ENCODE measurements around the gene TRAPPC2L. TPM values are rescaled to one million over a fixed set of nuclear protein-coding genes. Genes with fewer than 3 reads are reported as not detected.
A peak's percentile ranks its signal among the peaks of the same experiment; 100 is the strongest.

TRAPPC2L gene
- total RNA-seq, 1 experiment from 2014 or later = 82.0 TPM

- H3K27ac Mint-ChIP-seq = no peak overlapping the region
- no peaks in the 10 kb centered on the region for H3K36me3 Mint-ChIP-seq
- H3K9me3 Mint-ChIP-seq = no peaks in the 10 kb centered on the region
- ATAC-seq (no peak), DNase-seq (ENCODE audit: low spot score) (no peak)
- POLR2A ChIA-PET = no interaction called here
- H3K4me3 Mint-ChIP-seq = no peak overlapping the region
- no peaks in the 10 kb centered on the region for H3K27me3 Mint-ChIP-seq (ENCODE audit: low read depth)
- CTCF ChIA-PET = interaction anchor here (0.7 to 2.4 kb wide), 9 partner anchors 20 to 266 kb away, joined by 3 to 11 read pairs (median 4); no protein-coding TSS in a partner anchor
- no peaks in the 10 kb centered on the region for H3K4me1 Mint-ChIP-seq
- TF ChIP-seq ZNF263 (CRISPR knock-in tag; IDR thresholded peaks at IDR 0.05; ENCODE audit: low read depth) (no peak), STAT6 (CRISPR knock-in tag; conservative IDR thresholded peaks at IDR 0.05; ENCODE audit: low read depth) (no peak)
Measured at GRCh38 chr16:88900662-88901052, 43.7 kb downstream of the TRAPPC2L start.

- peak; percentile 46 for DNase-seq (ENCODE audit: low spot score)
- H3K36me3 Mint-ChIP-seq = no peaks in the 10 kb centered on the region
- CTCF ChIA-PET = interaction anchor here (0.8 to 2.4 kb wide), 8 partner anchors 21 to 266 kb away, joined by 3 to 11 read pairs (median 4); no protein-coding TSS in a partner anchor
- no peaks in the 10 kb centered on the region for H3K27me3 Mint-ChIP-seq (ENCODE audit: low read depth)
- ATAC-seq = peak; percentile 17
- no peaks in the 10 kb centered on the region for H3K9me3 Mint-ChIP-seq
- peaks cover 2% of the 10 kb centered on the region; the same call in 1 of the 2 replicates for H3K4me1 Mint-ChIP-seq
- TF ChIP-seq E2F5 (CRISPR knock-in tag; IDR thresholded peaks at IDR 0.05) = no peak
- no peak for TF ChIP-seq ESRRA (CRISPR knock-in tag; IDR thresholded peaks at IDR 0.05; ENCODE audit: borderline replicate concordance)
- TF ChIP-seq GABPB1 (CRISPR knock-in tag; IDR thresholded peaks at IDR 0.05) = no peak
- TF ChIP-seq NR3C1 (CRISPR knock-in tag; conservative IDR thresholded peaks at IDR 0.05; ENCODE audit: low read depth) = no peak
- TF ChIP-seq PRDM15 (CRISPR knock-in tag; IDR thresholded peaks at IDR 0.05) = no peak
- POLR2A ChIA-PET = no interaction called here
- no peak overlapping the region for H3K4me3 Mint-ChIP-seq
- H3K27ac Mint-ChIP-seq = no peak overlapping the region
Measured at GRCh38 chr16:88901718-88902337, 44.9 kb downstream of the TRAPPC2L start.

- H3K4me3 Mint-ChIP-seq = no peak overlapping the region
- CTCF ChIA-PET = no interaction called here
- POLR2A ChIA-PET = no interaction called here
- no peak for DNase-seq (ENCODE audit: low spot score)
- H3K9me3 Mint-ChIP-seq = no peaks in the 10 kb centered on the region
- TF ChIP-seq NFATC4 (CRISPR knock-in tag; IDR thresholded peaks at IDR 0.05) (no peak), ZNF425 (CRISPR knock-in tag; conservative IDR thresholded peaks at IDR 0.05) (no peak), ZNF232 (CRISPR knock-in tag; IDR thresholded peaks at IDR 0.05) (no peak), FOXK1 (CRISPR knock-in tag; IDR thresholded peaks at IDR 0.05) (no peak)
- no peaks in the 10 kb centered on the region for H3K27me3 Mint-ChIP-seq (ENCODE audit: low read depth)
- H3K36me3 Mint-ChIP-seq = no peaks in the 10 kb centered on the region
- ATAC-seq = no peak
- peaks cover 2% of the 10 kb centered on the region; the same call in 1 of the 2 replicates for H3K4me1 Mint-ChIP-seq
- peak overlapping the region; percentile 57; the same call in 1 of the 2 replicates for H3K27ac Mint-ChIP-seq
Measured at GRCh38 chr16:88902744-88903143, 45.8 kb downstream of the TRAPPC2L start.

All from WTC11 (cell line).